GM12865 (cell line): ENCODE data around the gene U2AF1L4.

Experiments
- DNase-seq: peaks from one replicate; pipeline ENCODE4 v3.0.0; 2010; ENCODE audit warnings: low read depth
- H3K4me3 ChIP-seq: 2 replicates; pipeline ENCODE4 v1.5.1; 2011; ENCODE audit warnings: mild to moderate bottlenecking, low read depth, low read length, control low read depth
- TF ChIP-seq, protein P1 (sequence below): IDR thresholded peaks from 2 replicates; pipeline ENCODE4 v1.5.1; 2011; ENCODE audit warnings: low read length, control low read depth, low read depth, inconsistent platforms; ENCODE audit not compliant: insufficient read depth; ENCODE audit errors: missing control alignments

U2AF1L4 gene

DNA sequence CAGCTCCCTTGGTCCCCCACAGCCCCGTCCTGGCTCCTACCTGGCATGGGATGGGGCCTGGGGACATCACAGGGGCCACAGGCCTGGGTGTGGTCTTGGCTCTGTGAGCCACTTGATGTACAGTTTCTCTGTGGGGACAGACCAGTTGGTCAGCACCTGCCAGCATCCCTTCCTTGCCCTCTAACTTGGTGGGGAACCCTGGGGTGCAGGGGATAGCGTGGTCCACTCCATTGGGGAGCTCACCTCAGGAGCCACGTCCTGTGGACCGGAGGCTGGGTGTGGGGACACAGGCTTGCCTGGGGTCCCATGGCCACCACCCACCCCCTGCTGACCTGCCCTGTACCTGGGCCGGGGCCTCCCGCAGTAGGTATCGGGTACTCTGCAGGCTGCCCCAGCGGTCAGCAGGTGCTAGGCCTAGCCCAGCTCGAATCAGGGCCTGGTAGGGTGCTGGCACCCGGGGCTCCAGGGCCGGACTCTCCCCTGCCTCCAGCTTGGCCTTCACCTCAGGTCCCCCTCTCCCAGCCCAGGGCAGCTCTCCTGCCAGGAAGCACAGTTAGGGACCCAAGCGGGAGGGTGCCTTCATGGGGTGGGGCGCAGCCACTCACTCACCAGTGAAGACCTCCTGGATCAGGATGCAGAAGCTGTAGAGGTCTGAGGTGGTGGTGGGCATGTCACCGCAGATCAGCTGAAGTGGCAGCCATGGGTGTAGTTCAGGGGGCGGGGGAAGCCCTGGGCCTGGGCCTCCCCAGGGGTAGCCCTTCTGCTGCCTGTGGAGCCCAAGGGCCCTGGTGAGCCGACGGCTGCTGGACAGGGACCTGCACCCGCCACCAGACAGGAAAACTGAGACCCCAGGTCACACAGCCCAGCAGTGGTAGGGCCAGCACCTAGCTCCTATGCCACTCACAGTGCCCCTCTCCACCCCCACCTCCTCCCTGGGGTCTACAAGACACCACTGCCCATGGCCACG, 45.0 kb upstream of the U2AF1L4 start:
- no peak overlapping the region for H3K4me3 ChIP-seq
- DNase-seq: no peak
- TF ChIP-seq, protein P1, sequence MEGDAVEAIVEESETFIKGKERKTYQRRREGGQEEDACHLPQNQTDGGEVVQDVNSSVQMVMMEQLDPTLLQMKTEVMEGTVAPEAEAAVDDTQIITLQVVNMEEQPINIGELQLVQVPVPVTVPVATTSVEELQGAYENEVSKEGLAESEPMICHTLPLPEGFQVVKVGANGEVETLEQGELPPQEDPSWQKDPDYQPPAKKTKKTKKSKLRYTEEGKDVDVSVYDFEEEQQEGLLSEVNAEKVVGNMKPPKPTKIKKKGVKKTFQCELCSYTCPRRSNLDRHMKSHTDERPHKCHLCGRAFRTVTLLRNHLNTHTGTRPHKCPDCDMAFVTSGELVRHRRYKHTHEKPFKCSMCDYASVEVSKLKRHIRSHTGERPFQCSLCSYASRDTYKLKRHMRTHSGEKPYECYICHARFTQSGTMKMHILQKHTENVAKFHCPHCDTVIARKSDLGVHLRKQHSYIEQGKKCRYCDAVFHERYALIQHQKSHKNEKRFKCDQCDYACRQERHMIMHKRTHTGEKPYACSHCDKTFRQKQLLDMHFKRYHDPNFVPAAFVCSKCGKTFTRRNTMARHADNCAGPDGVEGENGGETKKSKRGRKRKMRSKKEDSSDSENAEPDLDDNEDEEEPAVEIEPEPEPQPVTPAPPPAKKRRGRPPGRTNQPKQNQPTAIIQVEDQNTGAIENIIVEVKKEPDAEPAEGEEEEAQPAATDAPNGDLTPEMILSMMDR: no peak

DNA sequence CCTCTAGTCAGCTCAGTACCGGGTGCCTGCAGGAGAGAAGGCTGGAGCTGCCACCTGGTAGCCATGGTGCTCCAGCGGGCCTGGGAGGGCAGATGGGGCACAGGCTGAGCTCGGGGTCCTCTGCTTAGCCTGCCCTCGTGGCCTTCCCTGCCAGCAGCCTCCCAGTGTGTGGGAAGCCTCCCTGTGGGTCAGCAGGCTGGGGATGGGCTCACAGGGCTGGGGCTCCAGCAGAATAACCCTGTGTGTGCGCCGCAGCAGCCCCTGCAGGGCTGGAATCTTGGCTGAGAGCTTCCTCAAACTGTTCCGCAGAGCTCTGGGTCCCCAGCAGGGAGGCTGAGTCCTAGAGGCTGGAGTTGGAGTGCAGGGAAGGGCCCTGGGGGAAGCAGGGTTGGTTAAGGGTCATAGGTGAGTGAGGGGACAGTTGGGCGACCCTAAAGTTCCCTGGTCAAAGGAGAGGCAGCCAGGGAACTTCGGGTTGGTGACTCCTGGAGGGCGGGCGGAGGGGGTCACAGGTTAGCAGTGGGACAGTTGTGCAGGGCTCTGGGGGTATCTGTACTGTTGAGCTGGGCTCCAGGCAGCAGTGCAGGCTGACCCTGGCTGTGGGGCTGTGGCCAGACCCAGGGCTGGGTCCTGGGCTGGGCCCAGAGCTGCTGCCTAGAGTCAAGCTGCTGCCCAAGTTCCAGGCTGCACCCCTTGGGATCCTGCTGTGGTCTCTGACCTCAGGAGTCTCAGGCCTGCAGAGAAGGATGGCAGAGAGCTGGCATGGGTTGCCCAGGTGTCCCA, 44.2 kb upstream of the U2AF1L4 start:
- no peak overlapping the region for H3K4me3 ChIP-seq
- TF ChIP-seq, protein P1: no peak
- DNase-seq: no peak

DNA sequence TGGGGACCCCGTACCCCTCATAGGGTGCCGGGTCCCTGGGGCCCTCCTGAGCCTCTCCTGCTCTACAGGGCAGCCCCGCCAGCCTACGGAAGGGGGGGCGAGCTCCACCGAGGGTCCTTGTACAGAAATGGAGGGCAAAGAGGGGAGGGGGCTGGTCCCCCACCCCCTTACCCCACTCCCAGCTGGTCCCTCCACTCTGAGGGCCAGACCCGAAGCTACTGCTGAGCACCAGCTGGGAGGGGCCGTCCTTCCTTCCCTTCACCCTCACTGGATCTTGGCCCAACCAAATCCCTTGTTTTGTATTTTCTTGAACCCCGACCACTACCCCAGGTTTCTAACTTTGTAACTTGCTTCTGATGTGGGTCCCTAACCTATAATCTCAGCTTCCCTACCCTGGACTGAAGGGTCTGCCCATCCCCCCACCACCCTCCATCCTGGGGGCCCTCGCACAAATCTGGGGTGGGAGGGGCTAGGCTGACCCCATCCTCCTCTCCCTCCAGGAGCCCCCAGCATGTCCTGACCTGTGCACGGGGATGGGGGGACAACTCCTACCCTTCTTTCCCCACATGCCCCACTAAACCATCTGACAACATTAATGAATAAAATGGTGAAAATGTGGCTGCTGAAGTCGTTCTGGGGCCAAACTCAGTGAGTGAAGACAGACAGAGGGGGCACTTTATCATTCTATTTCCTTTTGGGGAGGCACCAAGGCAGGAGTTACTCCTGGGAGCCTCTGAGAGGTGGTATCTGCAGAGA, 43.2 kb upstream of the U2AF1L4 start:
- TF ChIP-seq, protein P1: no peak
- H3K4me3 ChIP-seq: no peak overlapping the region
- no peak for DNase-seq

DNA sequence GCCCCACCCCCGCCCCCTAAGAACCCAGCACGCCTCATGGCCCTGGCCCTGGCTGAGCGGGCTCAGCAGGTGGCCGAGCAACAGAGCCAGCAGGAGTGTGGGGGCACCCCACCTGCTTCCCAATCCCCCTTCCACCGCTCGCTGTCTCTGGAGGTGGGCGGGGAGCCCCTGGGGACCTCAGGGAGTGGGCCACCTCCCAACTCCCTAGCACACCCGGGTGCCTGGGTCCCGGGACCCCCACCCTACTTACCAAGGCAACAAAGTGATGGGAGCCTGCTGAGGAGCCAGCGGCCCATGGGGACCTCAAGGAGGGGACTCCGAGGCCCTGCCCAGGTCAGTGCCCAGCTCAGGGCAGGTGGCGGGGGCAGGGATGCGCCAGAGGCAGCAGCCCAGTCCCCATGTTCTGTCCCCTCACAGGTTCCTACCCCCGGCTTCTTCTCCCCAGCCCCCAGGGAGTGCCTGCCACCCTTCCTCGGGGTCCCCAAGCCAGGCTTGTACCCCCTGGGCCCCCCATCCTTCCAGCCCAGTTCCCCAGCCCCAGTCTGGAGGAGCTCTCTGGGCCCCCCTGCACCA, 42.1 kb upstream of the U2AF1L4 start:
- TF ChIP-seq, protein P1: no peak
- DNase-seq: no peak
- no peak overlapping the region for H3K4me3 ChIP-seq

DNA sequence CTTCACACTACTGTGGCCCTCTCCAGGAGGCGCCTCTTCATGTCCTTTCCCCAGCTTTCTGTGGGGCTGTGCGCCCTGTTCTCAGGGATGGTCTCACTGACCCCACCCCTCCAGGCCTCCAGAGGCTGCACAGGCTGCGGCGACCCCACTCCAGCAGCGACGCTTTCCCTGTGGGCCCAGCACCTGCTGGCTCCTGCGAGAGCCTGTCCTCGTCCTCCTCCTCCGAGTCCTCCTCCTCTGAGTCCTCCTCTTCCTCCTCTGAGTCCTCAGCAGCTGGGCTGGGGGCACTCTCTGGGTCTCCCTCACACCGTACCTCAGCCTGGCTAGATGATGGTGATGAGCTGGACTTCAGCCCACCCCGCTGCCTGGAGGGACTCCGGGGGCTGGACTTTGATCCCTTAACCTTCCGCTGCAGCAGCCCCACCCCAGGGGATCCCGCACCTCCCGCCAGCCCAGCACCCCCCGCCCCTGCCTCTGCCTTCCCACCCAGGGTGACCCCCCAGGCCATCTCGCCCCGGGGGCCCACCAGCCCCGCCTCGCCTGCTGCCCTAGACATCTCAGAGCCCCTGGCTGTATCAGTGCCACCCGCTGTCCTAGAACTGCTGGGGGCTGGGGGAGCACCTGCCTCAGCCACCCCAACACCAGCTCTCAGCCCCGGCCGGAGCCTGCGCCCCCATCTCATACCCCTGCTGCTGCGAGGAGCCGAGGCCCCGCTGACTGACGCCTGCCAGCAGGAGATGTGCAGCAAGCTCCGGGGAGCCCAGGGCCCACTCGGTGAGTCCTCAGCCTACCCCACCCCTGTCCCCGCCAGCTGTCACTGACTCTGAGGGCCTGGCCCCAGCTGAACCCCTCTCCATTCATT, 41.3 kb upstream of the U2AF1L4 start:
- DNase-seq: no peak
- H3K4me3 ChIP-seq: no peak overlapping the region
- TF ChIP-seq, protein P1: no peak

DNA sequence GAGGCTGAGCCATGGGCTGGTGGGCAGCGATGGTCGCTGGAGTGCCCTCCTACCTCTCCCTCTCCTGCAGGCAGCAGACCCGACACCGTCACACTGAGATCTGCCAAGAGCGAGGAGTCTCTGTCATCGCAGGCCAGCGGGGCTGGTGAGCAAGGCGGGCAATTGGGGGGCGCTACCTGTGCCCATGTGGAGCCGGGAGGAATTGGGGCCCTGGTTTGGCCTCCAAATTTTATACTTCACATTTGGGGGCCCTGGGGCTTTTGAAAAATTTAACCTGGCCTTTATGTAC, 40.1 kb upstream of the U2AF1L4 start:
- no peak overlapping the region for H3K4me3 ChIP-seq
- DNase-seq: no peak
- TF ChIP-seq, protein P1: no peak
